ENCODE measurements around the gene ARHGAP26.
A peak's percentile ranks its signal among the peaks of the same experiment; 100 is the strongest.
"Not testable (repeated sequence)": the region's sequence is repeated elsewhere in the genome, so short reads cannot be mapped to it uniquely, and the experiment has no call there.

The ARHGAP26 gene

DNA sequence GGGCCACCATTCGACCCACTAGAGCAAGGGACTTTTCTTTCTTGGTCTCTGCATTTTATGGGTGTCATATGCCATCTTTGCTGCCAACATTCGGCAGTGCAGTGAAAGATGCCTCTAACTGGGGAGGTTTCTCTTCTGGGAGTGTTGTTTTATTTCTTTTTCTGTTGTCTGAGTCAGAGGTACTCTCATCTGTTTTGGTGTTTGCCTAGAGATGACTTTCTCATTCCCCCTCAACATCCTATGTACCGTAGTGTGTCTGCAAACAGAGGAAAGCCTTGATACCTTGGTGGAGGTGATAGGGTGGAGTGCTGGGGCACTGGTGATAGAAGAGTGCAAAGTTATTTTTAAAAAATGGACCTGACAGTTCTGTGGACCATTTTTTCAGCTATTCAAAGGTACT, 182.1 kb downstream of the ARHGAP26 start:
- H3K4me3 Mint-ChIP-seq, result no peak overlapping the region
- H3K9me3 Mint-ChIP-seq, result no peaks in the 10 kb centered on the region
- peaks cover 11 to 15% of the 10 kb centered on the region in 2 donors for H3K4me1 Mint-ChIP-seq
- H3K27me3 Mint-ChIP-seq, result no peaks in the 10 kb centered on the region
- DNase-seq (no peak), ATAC-seq (replicated peaks) (no peak)
- H3K27ac Mint-ChIP-seq, result no peak overlapping the region
- H3K36me3 Mint-ChIP-seq, result peaks cover 0 to 3% of the 10 kb centered on the region in 2 donors

DNA sequence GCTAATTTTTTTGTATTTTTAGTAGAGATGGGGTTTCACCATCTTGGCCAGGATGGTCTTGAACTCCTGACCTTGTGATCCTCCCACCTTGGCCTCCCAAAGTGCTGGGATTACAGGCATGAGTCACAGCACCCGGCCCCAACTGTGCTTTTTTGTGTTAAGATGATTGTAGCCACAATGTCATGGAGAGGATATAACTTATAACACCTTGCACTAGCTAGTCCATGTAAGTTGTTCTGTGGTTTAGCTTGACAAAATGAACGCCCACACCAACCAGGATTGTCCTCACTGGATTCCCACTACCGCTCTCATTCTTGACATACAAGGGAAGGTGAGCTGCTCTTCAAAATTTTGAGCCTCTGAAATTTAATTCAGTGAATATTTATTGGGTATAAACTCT, 182.7 kb downstream of the ARHGAP26 start:
- not testable (repeated sequence) for H3K4me3 Mint-ChIP-seq; ATAC-seq (replicated peaks); H3K27ac Mint-ChIP-seq; H3K27me3 Mint-ChIP-seq; H3K9me3 Mint-ChIP-seq; H3K36me3 Mint-ChIP-seq; DNase-seq
- H3K4me1 Mint-ChIP-seq, result peaks cover 11 to 15% of the 10 kb centered on the region in 2 donors

DNA sequence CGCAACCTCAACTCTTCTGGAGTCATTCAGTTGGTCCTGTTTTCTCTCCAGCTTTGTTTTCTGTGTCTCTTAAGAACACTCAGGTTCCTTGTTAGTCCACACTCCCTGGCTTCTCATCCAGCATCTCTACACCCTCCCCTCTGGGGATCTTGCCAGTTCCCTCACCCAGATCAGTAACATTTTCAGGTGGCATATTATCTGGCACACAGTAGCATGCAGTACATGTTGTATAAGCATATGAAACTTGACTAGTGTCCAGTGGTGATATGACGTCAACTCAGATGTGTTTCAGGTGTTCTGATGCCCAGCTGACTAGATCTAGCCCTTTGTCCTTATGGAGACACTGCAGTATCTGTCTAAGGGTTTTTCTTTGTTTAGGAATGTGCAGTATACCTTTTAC, 184.3 kb downstream of the ARHGAP26 start:
- Mint-ChIP-seq H3K36me3 (peaks cover 0 to 3% of the 10 kb centered on the region in 2 donors), H3K27ac (no peak overlapping the region), H3K4me3 (no peak overlapping the region), H3K27me3 (no peaks in the 10 kb centered on the region), H3K9me3 (no peaks in the 10 kb centered on the region), H3K4me1 (peaks cover 9 to 16% of the 10 kb centered on the region in 2 donors)
- DNase-seq (no peak), ATAC-seq (replicated peaks) (no peak)

DNA sequence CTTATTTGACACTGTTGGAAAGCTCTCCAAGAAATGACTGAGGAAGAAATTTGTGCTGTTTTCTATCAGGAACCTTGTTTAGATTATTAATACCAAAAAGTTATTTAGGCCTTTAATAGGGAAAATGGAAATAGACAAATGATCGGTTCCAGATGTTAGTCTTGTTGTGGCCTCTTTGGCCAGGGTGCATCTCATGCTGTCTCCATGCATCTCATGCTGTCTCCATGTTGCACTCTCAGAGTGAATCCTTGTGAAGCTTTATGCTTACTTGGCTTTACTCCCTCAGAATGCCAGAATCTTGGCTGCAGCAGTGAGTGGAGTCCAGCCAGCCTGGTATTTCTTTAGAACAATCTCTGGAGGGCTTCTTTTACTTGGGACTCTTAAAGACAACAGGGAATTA, 185.5 kb downstream of the ARHGAP26 start:
- Mint-ChIP-seq H3K27ac (no peak overlapping the region), H3K36me3 (peaks cover 0 to 3% of the 10 kb centered on the region in 2 donors), H3K4me1 (peaks cover 4 to 8% of the 10 kb centered on the region in 2 donors), H3K27me3 (no peaks in the 10 kb centered on the region), H3K4me3 (no peak overlapping the region), H3K9me3 (no peaks in the 10 kb centered on the region)
- ATAC-seq (replicated peaks), result no peak
- DNase-seq, result no peak

DNA sequence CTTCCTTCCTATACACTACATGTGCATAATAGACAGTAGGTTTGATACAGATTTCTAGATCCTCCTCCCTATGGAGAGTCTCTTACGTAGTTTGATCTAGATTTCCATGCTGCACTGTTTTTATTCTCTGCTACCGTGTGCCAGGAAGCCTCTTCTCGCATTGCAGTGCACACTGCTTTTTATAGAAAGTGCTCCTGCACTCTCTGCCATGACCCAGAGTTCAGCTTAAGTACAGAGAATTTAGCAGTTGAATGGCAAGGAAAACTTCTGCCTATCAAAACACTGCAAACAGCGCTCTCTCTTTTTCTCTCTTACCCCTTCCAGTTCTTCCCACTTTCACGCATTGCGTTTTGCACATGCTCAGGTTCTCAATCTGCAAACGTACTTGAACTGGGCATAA, 187.4 kb downstream of the ARHGAP26 start:
- H3K4me1 Mint-ChIP-seq, result peaks cover 4 to 7% of the 10 kb centered on the region in 2 donors
- H3K36me3 Mint-ChIP-seq, result peaks cover 0 to 3% of the 10 kb centered on the region in 2 donors
- H3K27ac Mint-ChIP-seq, result no peak overlapping the region

DNA sequence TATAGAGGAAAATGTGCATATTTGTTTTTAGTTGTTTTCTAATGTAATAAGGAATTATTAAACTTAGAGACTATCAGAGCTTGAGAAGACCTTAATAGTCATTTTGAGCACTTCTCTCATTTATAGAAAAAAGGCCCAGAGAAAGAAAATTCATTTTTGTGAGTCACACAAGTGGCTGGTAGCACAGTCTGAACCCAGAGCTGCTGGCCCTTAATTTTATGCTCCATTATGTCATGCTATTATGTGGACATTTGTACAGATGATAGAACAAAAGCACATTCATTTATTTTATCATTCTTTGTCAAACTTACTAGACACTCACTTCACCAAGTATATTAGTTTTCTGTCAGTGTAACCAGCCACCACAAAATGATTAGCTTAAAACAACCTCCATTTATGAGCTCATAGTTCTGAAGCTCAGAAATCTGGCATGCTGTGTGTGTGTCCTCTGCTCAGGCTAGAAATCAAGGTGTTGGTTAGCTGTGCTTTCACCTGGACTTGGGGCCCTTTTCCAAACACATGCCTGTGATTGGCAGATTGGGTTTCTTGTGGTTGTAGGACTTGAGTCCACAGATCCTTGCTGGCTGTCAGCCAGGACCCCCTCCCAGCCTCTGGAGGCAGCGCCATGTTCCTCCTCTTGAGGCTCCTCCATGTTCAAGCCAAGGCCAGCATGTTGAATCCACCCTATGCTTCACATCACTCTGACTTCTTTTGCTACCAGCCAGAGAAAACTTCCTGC, 188.9 kb downstream of the ARHGAP26 start:
- DNase-seq (no peak), ATAC-seq (replicated peaks) (no peak)
- peaks cover 0 to 1% of the 10 kb centered on the region in 2 donors for H3K9me3 Mint-ChIP-seq
- no peak overlapping the region for H3K4me3 Mint-ChIP-seq
- H3K27me3 Mint-ChIP-seq, result no peaks in the 10 kb centered on the region
- peaks cover 4 to 7% of the 10 kb centered on the region in 2 donors for H3K4me1 Mint-ChIP-seq
- no peak overlapping the region for H3K27ac Mint-ChIP-seq
- peaks cover 0 to 3% of the 10 kb centered on the region in 2 donors for H3K36me3 Mint-ChIP-seq

More for the DNA sequence above, 187.4 kb downstream of the ARHGAP26 start:
- no peaks in the 10 kb centered on the region for H3K9me3 Mint-ChIP-seq
- DNase-seq, result no peak
- no peak for ATAC-seq (replicated peaks)
- H3K27me3 Mint-ChIP-seq, result no peaks in the 10 kb centered on the region
- no peak overlapping the region for H3K4me3 Mint-ChIP-seq

DNA sequence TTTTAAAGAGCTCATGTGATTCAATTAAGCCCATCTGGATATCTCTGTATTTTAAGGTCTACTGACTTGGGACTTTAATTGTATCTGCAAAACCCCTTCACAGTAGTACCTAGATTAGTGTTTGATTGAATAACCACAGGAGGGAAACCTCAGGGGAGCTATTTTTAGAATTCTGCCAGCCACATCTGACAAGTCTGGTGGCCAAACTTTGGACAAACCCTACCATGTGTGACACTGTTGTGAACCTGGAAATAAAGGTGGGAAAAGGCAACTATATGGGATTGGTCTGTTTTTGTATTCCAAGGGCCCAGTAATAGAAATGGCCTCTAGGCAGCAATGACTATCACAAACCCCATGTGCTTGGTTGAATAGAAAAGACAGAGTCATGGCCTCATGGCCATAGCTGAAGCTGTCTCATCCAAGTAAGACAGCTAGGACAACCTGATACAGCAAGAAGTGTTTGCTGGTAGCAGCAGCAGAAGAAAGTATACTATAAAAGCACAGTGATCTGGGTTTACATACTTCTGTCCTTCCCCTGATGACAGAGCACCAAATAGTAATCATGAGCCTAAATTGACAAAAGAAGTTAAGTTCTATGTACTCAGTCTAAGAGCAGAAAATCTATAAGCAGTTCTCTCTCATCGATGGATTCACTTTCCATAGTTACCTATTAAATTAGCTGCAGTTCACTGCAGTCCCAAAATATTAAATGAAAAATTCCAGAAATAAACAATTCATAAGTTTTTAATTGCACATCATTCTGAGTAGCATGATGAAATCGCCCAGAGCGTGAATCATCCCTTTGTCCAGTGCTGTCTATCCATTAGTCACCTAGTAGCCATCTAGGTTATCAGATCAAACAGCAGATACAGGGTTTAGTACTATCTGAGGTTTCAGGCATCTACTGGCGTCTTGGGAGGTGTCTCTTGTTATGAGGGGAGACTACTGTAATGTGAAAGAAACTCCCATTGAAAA, 189.8 kb downstream of the ARHGAP26 start:
- Mint-ChIP-seq H3K27me3 (no peaks in the 10 kb centered on the region), H3K4me1 (peaks cover 8 to 12% of the 10 kb centered on the region in 2 donors), H3K4me3 (no peak overlapping the region), H3K27ac (no peak overlapping the region), H3K36me3 (peaks cover 0 to 3% of the 10 kb centered on the region in 2 donors), H3K9me3 (peaks cover 0 to 1% of the 10 kb centered on the region in 2 donors)
- ATAC-seq (replicated peaks), result peak; percentile 53 to 81
- DNase-seq, result no peak

DNA sequence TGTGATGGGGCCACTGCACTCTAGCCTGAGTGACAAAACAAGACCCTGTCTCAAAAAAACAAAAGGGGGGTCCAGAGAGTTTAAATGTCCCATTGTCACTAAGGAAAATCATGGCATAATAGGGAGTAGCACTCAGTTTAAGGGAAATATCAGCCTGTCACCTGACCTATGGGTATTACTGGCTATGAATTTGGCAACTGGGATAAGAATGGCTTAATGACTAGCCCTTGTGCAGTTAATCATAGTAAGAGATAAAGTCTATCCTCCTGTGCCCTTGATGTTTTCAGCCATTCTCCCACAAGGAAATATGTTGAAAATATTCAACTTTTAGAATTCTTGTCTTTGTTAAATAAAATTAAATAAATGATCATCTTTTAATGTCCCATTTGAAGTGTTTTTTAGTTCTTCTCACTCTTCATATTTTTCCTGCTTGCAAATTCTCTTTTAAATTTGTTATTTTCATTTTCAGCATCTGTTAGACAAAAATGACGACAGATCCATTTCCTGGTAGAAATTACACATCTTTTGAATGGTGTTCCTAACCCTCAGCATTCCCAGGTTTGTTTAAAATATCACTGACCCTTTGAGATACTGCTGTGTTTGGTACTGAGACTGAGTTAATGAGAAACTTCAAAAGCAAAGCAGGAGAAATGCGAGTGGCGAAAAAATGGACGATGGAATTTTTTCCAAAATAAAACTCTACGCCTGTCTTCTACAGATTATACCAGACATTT, 191.4 kb downstream of the ARHGAP26 start:
- ATAC-seq (replicated peaks), result no peak
- no peak for DNase-seq
- Mint-ChIP-seq H3K27ac (no peak overlapping the region), H3K36me3 (peaks cover 0 to under 1% of the 10 kb centered on the region in 2 donors), H3K9me3 (peaks cover 0 to 1% of the 10 kb centered on the region in 2 donors), H3K4me1 (peaks cover 8 to 12% of the 10 kb centered on the region in 2 donors), H3K27me3 (no peaks in the 10 kb centered on the region), H3K4me3 (no peak overlapping the region)

DNA sequence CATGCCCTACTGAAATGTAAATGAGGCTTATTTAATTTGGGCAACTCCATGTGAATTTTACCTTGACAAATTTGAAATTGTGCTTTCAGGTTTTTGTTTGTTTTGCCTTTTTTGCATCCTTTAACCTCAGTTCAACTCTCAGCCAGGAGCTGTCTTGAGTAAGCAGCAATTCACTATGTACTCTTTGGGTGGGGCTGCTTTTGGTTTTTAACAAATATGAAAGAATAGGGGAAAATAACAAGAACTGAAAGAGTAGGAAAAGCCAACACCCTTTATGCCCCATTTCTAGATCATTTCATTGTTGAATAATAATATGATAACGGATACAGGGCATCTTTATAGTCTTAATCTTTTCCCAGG, 192.0 kb downstream of the ARHGAP26 start:
- no peaks in the 10 kb centered on the region for H3K27me3 Mint-ChIP-seq
- H3K27ac Mint-ChIP-seq, result no peak overlapping the region
- peaks cover 0 to 1% of the 10 kb centered on the region in 2 donors for H3K9me3 Mint-ChIP-seq
- H3K4me1 Mint-ChIP-seq, result peaks cover 8 to 12% of the 10 kb centered on the region in 2 donors
- no peak overlapping the region for H3K4me3 Mint-ChIP-seq
- DNase-seq, result no peak
- ATAC-seq (replicated peaks), result no peak
- no peaks in the 10 kb centered on the region for H3K36me3 Mint-ChIP-seq

DNA sequence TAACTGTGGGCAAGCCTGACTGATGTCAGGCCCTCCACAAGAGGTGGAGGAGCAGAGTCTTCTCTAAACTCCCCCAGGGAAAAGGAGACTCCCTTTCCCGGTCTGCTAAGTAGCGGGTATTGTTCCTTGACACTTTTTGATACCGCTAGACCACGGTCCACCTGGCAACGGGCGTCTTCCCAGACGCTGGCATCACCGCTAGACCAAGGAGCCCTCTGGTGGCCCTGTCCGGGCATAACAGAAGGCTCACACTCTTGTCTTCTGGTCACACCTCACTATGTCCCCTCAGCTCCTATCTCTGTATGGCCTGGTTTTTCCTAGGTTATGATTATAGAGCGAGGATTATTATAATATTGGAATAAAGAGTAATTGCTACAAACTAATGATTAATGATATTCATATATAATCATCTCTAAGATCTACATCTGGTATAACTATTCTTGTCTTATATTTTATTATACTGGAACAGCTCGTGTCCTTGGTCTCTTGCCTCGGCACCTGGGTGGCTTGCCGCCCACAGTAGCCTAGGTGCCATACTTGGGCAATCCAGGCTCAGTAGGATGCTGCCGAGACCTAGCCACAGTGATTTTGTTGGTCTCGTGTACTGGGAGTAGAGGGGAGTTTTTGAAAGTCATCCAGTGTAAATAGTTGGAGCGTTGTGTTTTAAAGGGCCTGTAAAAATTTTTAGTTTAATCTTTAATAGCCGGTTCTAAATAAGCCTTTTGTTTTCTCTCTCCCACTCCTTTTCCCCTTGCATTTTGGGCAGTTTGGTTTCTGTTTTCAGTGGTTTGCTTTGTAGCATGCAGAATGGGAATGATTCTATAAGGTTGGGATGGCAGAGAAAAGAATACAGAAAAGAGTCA, 195.3 kb downstream of the ARHGAP26 start:
- H3K4me1 Mint-ChIP-seq, result peaks cover 8 to 15% of the 10 kb centered on the region in 2 donors
- DNase-seq, result peak; percentile 26
- not testable (repeated sequence) for H3K27ac Mint-ChIP-seq; H3K36me3 Mint-ChIP-seq; H3K9me3 Mint-ChIP-seq; ATAC-seq (replicated peaks); H3K27me3 Mint-ChIP-seq
- H3K4me3 Mint-ChIP-seq, result peak overlapping the region in 1 of 2 donors; percentile 21

DNA sequence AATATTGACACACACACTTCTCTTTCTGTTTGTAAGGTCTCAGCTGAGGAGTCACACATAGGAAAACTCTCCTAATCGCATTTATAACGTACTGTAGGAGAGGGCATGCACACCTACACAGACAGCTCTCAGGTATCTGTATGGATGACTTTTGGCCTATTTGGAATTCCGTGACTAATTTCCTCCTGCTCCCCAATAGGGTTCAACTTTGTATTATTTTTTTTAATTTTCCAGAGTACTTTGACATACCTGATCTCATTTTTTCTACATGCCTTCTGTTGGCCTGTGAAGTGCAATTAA, 195.9 kb downstream of the ARHGAP26 start:
- Mint-ChIP-seq H3K27me3 (no peaks in the 10 kb centered on the region), H3K27ac (no peak overlapping the region), H3K9me3 (peaks cover 0 to 4% of the 10 kb centered on the region in 2 donors), H3K4me1 (peaks cover 9 to 21% of the 10 kb centered on the region in 2 donors), H3K36me3 (no peaks in the 10 kb centered on the region), H3K4me3 (no peak overlapping the region)
- ATAC-seq (replicated peaks) (no peak), DNase-seq (no peak)

DNA sequence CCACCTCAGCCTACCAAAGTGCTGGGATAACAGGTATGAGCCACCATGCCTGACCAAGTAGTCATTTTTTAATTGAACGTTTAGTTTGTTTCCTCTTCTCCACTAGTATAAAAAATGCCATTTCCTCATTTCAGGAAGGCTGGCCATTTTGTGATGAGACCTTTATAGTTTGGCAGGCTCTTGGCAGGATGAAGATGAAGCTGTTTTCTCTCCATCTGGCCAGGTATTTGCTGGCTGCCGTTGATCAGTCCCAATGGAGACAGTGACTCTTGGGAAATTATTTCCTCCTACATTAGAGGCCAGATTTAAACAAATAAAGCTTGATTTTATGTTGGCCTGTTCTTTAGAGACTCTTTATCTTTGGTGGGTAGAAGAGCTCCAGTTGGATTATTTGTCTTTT, 199.0 kb downstream of the ARHGAP26 start:
- Mint-ChIP-seq H3K36me3 (no peaks in the 10 kb centered on the region), H3K4me3 (no peak overlapping the region), H3K9me3 (peaks cover 0 to 3% of the 10 kb centered on the region in 2 donors), H3K27me3 (no peaks in the 10 kb centered on the region), H3K4me1 (peaks cover 15 to 37% of the 10 kb centered on the region in 2 donors), H3K27ac (no peak overlapping the region)
- no peak for DNase-seq
- no peak for ATAC-seq (replicated peaks)

DNA sequence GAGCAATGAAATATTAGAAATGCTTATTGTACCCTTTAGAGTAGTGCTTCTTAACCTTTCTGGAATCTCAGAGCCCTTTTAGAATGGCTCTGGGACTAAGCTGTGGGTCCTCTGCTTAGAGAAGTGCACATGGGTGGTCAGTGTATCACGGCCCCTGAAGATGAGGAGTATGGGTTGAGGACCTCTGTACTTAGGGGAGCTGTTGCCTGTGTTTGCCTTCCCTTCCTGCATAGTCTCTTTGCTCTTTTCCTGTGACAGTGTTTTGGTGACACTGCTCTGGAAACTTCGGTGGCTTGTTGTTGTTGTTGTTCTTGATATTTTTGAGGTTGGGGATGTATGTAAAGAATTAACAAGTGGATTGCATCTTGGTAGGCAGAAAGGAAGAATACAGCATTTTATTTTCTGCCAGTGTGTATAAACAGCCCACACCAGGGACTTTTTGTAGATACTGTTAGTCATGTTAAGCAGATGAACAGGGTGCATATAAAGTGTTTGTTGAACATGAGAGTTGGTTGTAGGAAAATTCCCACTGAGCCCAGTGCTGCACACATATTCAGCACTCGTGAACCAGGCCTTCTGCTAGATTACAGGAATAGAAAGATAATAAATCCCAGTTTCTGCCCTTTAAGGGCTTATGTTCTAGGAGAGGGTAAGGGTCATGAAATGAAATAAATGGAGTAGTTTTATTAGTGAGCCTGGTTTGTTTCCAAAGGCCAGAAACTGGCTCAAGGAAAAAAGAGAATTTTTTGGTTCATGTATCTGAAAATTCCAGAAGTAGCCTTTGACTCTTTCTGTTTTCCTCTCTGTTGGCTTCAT, 199.7 kb downstream of the ARHGAP26 start:
- DNase-seq (no peak), ATAC-seq (replicated peaks) (no peak)
- Mint-ChIP-seq H3K4me1 (peaks cover 14 to 31% of the 10 kb centered on the region in 2 donors), H3K27me3 (no peaks in the 10 kb centered on the region), H3K36me3 (peaks cover 0 to 3% of the 10 kb centered on the region in 2 donors), H3K9me3 (peaks cover 0 to 3% of the 10 kb centered on the region in 2 donors), H3K4me3 (no peak overlapping the region), H3K27ac (peak overlapping the region; percentile 4)

Data from stimulated activated naive B cell treated with anti-CD40 and anti-IgM and Interleukin-4, amounts not matched to agents 10 μg/mL and 1 μg/mL and 100 μg/mL, for 72 hours (primary cell).